Measurements from ENCODE around the gene CACNA2D4. TPM values are rescaled to one million over a fixed set of nuclear protein-coding genes. Genes with fewer than 3 reads are reported as not detected.

The CACNA2D4 gene
- total RNA-seq, 3 donors from 2014 or later = 3.4 to 7.1 (median 3.5) TPM

DNA sequence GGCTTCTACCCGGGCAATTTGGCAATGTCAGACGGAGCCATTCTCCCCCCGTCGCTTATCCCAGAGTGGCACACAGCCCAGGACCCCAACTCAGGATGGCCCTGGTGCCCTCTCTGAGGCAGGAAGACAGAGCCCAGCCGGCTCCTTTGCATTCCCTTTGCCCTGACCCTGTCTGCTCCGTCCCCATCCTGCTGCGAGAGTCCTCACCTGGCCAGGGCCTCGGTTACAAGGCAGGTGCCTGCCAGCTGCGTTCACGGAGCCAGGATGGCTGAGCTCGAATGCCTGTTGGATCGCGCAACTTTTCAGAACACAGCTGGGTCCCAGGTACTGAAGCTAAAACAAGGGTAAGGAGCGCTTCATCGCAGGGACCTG lies 79.5 kb downstream of the CACNA2D4 start:
- H3K27me3 Mint-ChIP-seq (ENCODE audit: low read depth) = peaks cover 2% of the 10 kb centered on the region

DNA sequence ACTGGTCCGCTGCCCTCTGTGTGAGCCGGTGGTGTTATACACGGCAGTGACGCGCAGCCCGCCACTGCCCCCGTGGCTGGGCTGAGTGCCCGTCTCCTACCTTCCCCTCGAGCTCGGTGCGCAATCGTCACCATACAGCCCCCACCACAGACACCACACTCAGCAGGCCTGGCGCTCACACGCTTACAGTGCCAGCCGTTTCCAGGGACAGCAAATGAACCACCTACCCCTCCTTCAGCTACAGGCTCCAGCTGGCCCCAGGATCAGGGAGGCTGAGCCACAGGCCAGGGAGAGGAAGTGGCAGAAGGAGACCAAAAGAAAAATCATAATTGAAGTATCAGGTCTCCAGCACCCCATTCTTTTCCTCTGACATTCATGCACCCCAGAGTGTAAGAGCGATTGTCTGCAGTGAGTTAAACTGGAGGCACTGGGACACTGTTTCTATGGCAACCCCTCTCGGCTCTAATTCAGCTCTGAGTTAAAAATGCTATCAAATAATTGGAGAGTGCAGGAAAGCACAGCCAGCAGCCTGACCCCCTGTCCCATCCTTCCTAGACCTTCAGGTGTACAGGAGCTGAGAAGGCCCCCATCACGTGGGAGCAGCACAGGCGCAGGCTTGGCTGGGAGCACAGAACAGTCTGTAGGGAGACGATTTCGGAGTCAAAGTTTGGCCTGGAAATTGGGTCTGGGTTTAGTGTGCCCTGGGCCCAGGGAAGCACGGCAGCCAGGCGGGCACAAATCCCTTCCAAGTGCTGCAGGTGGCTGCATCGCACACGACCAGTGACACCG lies 80.1 kb downstream of the CACNA2D4 start:
- DNase-seq (no peak), ATAC-seq (no peak)
- Mint-ChIP-seq H3K9me3 (no peaks in the 10 kb centered on the region), H3K4me3 (no peak overlapping the region), H3K27me3 (ENCODE audit: low read depth) (peaks cover 4% of the 10 kb centered on the region), H3K4me1 (ENCODE audit: low read depth) (no peaks in the 10 kb centered on the region), H3K36me3 (ENCODE audit: insufficient read depth) (no peaks in the 10 kb centered on the region)

More for the DNA sequence above, 79.5 kb downstream of the CACNA2D4 start:
- H3K4me3 Mint-ChIP-seq = no peak overlapping the region
- no peaks in the 10 kb centered on the region for H3K36me3 Mint-ChIP-seq (ENCODE audit: insufficient read depth)
- no peaks in the 10 kb centered on the region for H3K9me3 Mint-ChIP-seq
- ATAC-seq (no peak), DNase-seq (no peak)
- H3K4me1 Mint-ChIP-seq (ENCODE audit: low read depth) = no peaks in the 10 kb centered on the region

DNA sequence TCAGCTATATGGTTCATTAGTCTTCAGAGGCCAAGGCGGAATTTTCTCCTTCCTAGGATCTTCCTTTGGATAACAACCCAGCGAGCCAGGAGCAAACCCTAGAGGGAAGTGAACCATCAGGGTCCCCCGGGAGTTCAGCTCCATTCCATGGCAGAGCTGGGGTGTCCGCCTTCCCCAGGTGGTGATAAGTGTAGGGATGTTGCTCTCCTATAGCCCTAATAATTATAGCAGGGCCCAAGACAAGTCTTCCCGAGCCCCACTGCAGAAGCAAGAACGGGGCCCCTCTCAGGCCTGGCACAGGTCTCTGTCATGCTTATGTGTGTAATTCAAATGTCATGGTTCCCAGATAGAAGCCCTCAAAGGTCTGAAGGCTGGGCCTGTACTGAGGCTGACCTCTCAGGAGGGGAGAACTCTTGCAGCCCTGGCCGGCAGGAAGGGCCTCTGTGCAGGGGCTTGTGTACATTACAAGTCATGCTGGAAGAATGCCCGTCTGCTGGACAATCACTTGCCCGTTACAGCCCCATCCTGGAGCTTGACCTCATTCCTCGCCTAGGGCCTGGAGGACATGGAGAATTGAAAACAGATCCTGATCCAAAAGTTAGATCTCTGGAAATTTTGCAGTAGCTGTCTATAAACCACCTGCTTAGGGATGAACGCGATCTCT lies 80.8 kb downstream of the CACNA2D4 start:
- no peak overlapping the region for H3K4me3 Mint-ChIP-seq
- H3K9me3 Mint-ChIP-seq = no peaks in the 10 kb centered on the region
- no peak for DNase-seq
- no peaks in the 10 kb centered on the region for H3K4me1 Mint-ChIP-seq (ENCODE audit: low read depth)
- no peak for ATAC-seq
- H3K36me3 Mint-ChIP-seq (ENCODE audit: insufficient read depth) = no peaks in the 10 kb centered on the region
- H3K27me3 Mint-ChIP-seq (ENCODE audit: low read depth) = peaks cover 6% of the 10 kb centered on the region

DNA sequence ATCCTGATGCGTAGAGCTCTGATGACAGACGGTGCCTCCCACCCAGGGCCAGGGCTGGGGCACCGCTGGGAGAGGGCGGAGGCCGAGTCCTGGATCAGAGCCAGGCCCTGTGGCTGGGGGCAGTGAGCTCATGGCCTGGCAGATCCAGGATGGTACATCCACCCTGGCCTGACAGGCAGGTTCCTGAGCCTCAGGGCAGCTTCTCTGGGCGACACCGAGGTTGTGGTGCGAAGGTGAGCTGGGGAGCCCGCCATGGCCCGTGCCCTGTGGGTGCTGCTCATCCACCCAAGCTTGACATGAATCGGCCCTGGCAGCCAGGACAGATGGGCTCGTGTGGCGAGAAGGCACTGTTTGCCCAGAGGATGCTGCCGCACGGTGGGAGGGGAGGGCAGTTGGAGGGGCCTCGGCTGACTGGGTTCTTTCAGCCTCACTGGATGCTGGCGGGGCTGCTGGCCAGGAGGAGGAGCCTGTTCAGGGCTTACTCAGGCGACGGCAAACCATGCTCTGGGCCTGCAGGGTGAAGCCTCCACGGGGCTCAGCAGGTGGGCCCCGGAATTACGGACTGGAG lies 81.5 kb downstream of the CACNA2D4 start:
- no peak overlapping the region for H3K4me3 Mint-ChIP-seq
- H3K4me1 Mint-ChIP-seq (ENCODE audit: low read depth) = no peaks in the 10 kb centered on the region
- peaks cover 12% of the 10 kb centered on the region for H3K27me3 Mint-ChIP-seq (ENCODE audit: low read depth)
- H3K36me3 Mint-ChIP-seq (ENCODE audit: insufficient read depth) = no peaks in the 10 kb centered on the region
- ATAC-seq (no peak), DNase-seq (no peak)
- H3K9me3 Mint-ChIP-seq = no peaks in the 10 kb centered on the region

DNA sequence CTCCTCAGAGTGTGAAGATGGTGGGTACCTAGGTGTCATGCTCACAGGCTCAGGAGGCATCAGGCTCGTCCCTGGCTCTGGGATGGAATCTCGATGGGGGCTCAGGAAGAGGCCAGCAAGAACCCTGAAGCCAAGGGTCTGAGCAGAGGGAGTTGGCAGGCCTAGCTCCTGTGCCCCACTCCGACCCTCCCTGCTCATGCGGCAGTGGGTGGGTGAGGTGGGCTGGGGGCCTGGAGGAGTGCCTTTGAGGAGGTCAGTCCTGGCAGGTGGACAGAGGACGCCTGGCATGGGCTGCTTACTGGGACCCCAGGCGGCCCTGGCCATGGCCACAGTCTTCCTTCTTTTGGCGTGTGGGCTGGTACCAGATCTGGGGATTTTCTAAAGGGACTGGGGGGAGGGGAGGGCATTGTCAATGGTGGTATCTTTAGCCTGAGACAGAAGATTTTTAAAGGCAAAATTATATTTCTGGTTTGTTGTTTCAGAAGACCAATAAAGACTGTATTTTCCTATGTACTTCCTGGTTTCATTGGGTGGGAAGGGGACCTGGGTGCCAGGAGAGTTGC lies 82.1 kb downstream of the CACNA2D4 start:
- H3K27me3 Mint-ChIP-seq (ENCODE audit: low read depth) = peaks cover 16% of the 10 kb centered on the region
- H3K9me3 Mint-ChIP-seq = no peaks in the 10 kb centered on the region
- no peak for DNase-seq
- no peaks in the 10 kb centered on the region for H3K36me3 Mint-ChIP-seq (ENCODE audit: insufficient read depth)
- H3K4me3 Mint-ChIP-seq = no peak overlapping the region
- H3K4me1 Mint-ChIP-seq (ENCODE audit: low read depth) = no peaks in the 10 kb centered on the region
- no peak for ATAC-seq

DNA sequence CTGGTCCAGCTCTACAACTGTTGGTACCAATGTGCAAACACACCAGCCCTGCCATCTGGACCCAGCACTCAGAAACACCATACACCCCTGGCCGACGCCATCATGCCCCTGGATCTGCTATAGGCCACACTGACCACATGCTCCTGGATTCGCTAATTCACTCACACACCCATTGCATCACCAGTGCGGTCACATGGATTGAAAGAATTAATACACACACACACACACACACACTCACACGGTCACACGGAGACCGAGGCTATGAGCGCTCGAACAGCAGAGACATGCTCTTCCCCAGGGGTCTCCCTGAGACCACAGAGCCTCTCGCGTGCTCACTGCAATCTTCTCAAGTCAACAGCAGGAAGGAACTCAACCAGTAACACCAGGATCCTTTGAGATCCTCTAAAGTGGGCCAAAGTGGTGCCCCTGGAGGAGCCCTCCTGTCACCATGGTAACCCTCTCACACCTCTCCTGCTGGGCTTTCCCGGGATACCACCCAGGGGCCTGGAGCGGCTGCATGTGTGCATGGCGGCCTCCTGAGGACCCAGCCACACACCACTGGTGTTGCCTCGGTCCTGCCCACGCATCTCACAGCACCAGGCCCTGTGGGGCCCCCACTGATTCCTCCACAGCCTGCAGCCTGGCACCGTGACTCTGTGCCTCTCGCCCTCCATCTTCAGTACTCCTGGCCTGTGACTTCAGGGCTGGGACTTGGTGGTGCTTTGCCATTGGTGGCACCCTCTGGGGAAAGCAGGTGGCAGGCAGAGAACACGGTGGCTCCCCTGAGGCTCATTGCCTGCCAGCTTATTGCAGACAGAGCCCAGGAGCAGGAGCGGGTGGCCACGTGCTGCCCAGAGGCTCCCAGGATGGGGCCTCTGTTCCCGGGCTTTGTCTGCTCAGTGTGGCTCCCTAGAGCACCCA lies 83.0 kb downstream of the CACNA2D4 start:
- DNase-seq = no peak
- no peaks in the 10 kb centered on the region for H3K36me3 Mint-ChIP-seq (ENCODE audit: insufficient read depth)
- no peak overlapping the region for H3K4me3 Mint-ChIP-seq
- ATAC-seq = no peak
- no peaks in the 10 kb centered on the region for H3K4me1 Mint-ChIP-seq (ENCODE audit: low read depth)
- H3K9me3 Mint-ChIP-seq = no peaks in the 10 kb centered on the region
- H3K27me3 Mint-ChIP-seq (ENCODE audit: low read depth) = peaks cover 23% of the 10 kb centered on the region

DNA sequence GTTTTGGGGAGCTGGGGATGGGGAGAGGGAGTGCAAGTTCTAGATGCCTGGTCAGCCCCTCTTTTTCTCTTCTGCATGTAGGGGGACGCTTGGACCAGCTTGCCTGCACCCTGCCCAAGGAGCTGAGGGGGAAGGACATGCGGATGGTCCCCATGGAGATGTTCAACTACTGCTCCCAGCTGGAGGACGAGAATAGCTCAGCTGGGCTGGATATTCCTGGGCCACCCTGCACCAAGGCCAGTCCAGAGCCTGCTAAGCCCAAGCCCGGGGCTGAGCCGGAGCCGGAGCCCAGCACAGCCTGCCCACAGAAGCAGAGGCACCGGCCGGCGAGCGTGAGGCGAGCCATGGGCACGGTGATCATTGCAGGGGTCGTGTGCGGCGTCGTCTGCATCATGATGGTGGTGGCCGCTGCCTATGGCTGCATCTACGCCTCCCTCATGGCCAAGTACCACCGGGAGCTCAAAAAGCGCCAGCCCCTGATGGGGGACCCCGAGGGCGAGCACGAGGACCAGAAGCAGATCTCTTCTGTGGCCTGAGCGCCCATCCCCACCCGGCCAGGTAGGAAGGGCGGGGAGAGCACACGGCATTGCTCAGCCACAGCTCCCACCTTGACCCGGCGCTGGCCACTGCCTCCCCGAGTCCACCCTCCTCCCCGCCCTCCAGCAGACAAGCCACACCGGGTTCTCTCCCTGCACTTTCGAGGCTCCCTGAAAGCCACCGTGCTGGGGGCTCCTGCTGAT lies 84.1 kb downstream of the CACNA2D4 start:
- no peak overlapping the region for H3K4me3 Mint-ChIP-seq
- H3K9me3 Mint-ChIP-seq = no peaks in the 10 kb centered on the region
- DNase-seq = no peak
- H3K4me1 Mint-ChIP-seq (ENCODE audit: low read depth) = no peaks in the 10 kb centered on the region
- H3K36me3 Mint-ChIP-seq (ENCODE audit: insufficient read depth) = no peaks in the 10 kb centered on the region
- ATAC-seq = no peak
- peaks cover 32% of the 10 kb centered on the region for H3K27me3 Mint-ChIP-seq (ENCODE audit: low read depth)

DNA sequence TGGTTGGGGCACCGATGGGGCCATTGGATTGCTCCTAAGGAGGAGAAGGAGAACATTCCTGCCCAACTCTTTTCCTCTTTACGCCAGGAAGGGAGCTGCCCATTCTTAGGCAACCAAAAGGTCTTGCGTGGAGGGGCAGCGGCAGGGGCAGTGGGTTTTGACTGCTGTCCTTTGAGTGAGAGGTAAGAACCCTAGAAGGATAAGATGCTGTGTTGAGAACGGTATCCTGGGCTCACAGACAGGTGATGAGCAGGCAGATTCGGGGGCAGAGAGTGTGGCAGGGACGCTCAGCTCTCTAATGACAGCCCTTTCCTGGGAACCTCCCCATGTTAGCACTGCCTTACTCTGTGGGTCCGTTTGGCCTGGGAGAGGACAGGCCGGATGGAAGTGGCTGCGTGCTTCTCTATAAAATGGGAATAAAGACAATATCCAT lies 84.8 kb downstream of the CACNA2D4 start:
- no peak overlapping the region for H3K4me3 Mint-ChIP-seq

DNA sequence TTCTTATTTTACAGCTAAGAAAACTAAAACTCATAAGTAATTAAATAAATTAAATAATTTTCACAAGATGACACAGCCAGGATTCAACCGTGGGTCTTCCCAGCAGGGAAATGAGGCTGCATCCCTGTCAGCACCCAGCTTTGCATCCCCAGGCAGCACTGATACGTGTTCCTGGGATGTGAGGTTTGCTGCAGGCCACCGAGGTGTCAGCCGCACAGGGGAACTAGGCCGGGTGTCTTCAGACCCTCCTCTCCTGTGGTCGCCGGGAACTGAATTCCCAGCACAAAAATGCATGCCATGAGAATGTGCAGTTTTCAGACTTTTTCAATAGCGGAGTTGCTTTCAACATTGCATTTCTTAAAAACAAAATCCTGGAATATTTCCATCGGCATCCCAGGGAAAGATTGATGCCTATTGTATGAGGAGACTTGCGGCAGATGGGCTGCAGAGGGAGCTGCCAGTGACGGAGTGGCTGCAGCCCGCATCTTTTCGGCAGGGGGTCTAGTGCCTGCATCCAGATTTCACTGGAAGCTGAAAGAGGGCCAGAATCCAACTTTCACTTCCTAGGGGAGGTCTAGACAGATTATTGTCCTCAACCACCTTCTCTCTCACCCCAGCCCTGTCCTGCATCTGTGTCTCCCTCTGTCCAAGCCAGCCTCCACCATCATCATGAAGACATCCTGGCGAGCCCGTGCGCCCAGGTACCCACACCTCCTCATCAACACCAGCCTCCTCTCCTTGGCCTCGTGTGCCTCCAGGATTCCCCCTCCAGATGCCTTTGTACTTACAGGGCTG lies 85.5 kb downstream of the CACNA2D4 start:
- ATAC-seq (no peak), DNase-seq (no peak)
- Mint-ChIP-seq H3K4me3 (no peak overlapping the region), H3K36me3 (ENCODE audit: insufficient read depth) (no peaks in the 10 kb centered on the region), H3K9me3 (no peaks in the 10 kb centered on the region), H3K27me3 (ENCODE audit: low read depth) (peaks cover 36% of the 10 kb centered on the region), H3K4me1 (ENCODE audit: low read depth) (no peaks in the 10 kb centered on the region)

More for the DNA sequence above, 84.8 kb downstream of the CACNA2D4 start:
- ATAC-seq (no peak), DNase-seq (no peak)
- Mint-ChIP-seq H3K27me3 (ENCODE audit: low read depth) (peaks cover 36% of the 10 kb centered on the region), H3K36me3 (ENCODE audit: insufficient read depth) (no peaks in the 10 kb centered on the region), H3K9me3 (no peaks in the 10 kb centered on the region), H3K4me1 (ENCODE audit: low read depth) (no peaks in the 10 kb centered on the region)

DNA sequence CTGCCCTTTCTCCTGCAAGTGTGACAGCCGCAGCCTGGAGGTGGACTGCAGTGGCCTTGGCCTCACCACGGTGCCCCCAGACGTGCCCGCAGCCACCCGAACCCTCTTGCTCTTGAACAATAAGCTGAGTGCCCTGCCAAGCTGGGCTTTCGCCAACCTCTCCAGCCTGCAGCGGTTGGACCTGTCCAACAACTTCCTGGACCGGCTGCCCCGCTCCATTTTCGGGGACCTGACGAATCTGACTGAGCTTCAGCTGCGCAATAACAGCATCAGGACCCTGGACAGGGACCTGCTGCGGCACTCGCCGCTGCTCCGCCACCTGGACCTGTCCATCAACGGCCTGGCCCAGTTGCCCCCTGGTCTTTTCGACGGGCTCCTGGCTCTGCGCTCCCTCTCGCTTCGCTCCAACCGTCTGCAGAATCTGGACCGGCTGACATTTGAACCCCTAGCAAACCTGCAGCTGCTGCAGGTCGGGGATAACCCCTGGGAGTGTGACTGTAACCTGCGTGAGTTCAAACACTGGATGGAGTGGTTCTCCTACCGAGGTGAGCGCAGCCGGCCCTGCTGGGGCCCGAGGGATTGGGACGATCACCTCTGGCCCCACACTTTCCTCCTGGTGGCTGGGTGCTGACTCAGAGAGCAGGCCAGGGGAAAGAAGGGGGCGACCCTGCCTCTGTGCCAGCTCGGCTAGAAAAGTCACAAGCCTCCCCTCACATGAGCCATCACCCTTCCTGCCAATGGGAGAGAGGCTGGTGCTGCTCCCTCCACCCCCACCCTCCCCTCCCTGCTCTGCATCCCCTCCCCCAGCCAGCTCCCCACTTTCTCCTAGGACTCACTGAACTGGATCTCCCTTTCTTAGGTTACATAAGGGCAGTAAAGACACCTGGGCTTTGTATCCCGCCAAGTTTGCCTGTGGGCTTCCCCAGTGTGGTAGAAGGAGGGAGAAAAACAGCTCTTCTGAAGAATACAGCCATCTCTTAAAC lies 87.2 kb downstream of the CACNA2D4 start:
- H3K4me3 Mint-ChIP-seq = no peak overlapping the region
- DNase-seq (no peak), ATAC-seq (no peak)
- H3K36me3 Mint-ChIP-seq (ENCODE audit: insufficient read depth) = no peaks in the 10 kb centered on the region
- no peaks in the 10 kb centered on the region for H3K9me3 Mint-ChIP-seq
- no peaks in the 10 kb centered on the region for H3K4me1 Mint-ChIP-seq (ENCODE audit: low read depth)
- peaks cover 36% of the 10 kb centered on the region for H3K27me3 Mint-ChIP-seq (ENCODE audit: low read depth)

DNA sequence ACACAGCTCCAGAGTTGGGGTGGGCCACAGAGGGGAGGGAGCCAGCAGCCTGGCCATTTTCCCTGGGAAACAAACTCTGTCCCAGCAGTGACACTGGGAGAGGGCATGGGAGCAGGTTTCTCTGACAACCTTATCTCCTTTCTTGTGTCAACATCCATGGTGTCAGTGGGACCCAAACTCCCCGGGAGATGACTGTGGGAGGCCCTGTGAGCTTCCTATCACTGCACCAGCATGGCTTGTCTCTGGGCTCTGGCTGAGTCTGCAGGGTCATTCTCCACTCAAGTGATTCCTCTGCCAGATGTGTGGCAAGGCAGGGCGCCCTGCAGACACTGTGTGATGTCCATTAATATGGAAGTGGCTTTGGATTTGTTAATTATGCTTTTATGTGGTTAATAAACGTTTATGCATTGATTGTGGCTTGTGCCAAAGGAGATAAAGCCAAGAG lies 88.0 kb downstream of the CACNA2D4 start:
- ATAC-seq (no peak), DNase-seq (no peak)
- Mint-ChIP-seq H3K9me3 (no peaks in the 10 kb centered on the region), H3K36me3 (ENCODE audit: insufficient read depth) (no peaks in the 10 kb centered on the region), H3K27me3 (ENCODE audit: low read depth) (peaks cover 37% of the 10 kb centered on the region), H3K4me1 (ENCODE audit: low read depth) (no peaks in the 10 kb centered on the region), H3K4me3 (no peak overlapping the region)
